ENCODE measurements around the gene MDN1. TPM values are rescaled to one million over a fixed set of nuclear protein-coding genes. Genes with fewer than 3 reads are reported as not detected.

Gene MDN1
- total RNA-seq, 1 experiment from 2014 or later, result 117 TPM

- Mint-ChIP-seq H3K4me1 (no peaks in the 10 kb centered on the region), H3K27ac (peak overlapping the region in 1 of 3 experiments; percentile 31; a peak in 1 of 7 replicates), H3K27me3 (ENCODE audit: low read depth) (no peaks in the 10 kb centered on the region), H3K4me3 (no peak overlapping the region), H3K36me3 (ENCODE audit: insufficient read depth in 1 of 3, low read depth in 3 of 3) (peaks cover 63 to 93% (median 74%) of the 10 kb centered on the region in 3 experiments; a peak in 6 of 7 replicates), H3K9me3 (no peaks in the 10 kb centered on the region)
- DNase-seq, result no peak
- H3K79me1 ChIP-seq (ENCODE audit: insufficient read depth, low read depth, low read length, poor library complexity, severe bottlenecking), result no peaks in the 10 kb centered on the region
- no peak overlapping the region for H2AFZ ChIP-seq (ENCODE audit: low read length)
- H3K23me2 ChIP-seq (ENCODE audit: insufficient read length, low read depth, low read length, poor library complexity, severe bottlenecking), result no peaks in the 10 kb centered on the region
- H3K23ac ChIP-seq (ENCODE audit: insufficient read length, low read depth, low read length), result no peak overlapping the region
- H2BK120ac ChIP-seq (ENCODE audit: low read depth, low read length, poor library complexity, severe bottlenecking), result no peak overlapping the region
- H3K18ac ChIP-seq (ENCODE audit: insufficient read length, low read depth, low read length), result no peak overlapping the region
- no CpG with 5 or more reads among the region's 8 CpGs for WGBS (ENCODE audit: extremely low coverage, insufficient read length, low lambda C conversion rate)
- no peaks in the 10 kb centered on the region for H3K4me1 ChIP-seq (ENCODE audit: insufficient read depth, low read length)
- H3K9me3 ChIP-seq (ENCODE audit: control insufficient read depth, low read depth, low read length), result no peaks in the 10 kb centered on the region
- H4K5ac ChIP-seq (ENCODE audit: insufficient read length, low read depth, low read length), result no peak overlapping the region
- H2BK15ac ChIP-seq (ENCODE audit: low read depth, low read length), result no peak overlapping the region
- H4K91ac ChIP-seq (ENCODE audit: insufficient read length, low read depth, low read length), result no peak overlapping the region
- H3K27me3 ChIP-seq (ENCODE audit: insufficient read depth, low read length), result no peaks in the 10 kb centered on the region
- no peak overlapping the region for H3K4ac ChIP-seq (ENCODE audit: low read depth, low read length)
- H3K4me2 ChIP-seq (ENCODE audit: insufficient read depth, insufficient read length, low read length), result no peak overlapping the region
- H2AK5ac ChIP-seq (ENCODE audit: insufficient read length, low read length), result no peak overlapping the region
- no peak overlapping the region for H2BK12ac ChIP-seq (ENCODE audit: insufficient read length, low read depth, low read length)
- H2BK5ac ChIP-seq (ENCODE audit: insufficient read length, low read length), result no peak overlapping the region
- no peak overlapping the region for H3K27ac ChIP-seq (ENCODE audit: insufficient read length, low read depth, low read length)
- H4K20me1 ChIP-seq (ENCODE audit: control insufficient read depth, insufficient read depth, insufficient read length), result no peaks in the 10 kb centered on the region
- H2BK20ac ChIP-seq (ENCODE audit: low read depth, low read length, poor library complexity, severe bottlenecking), result no peak overlapping the region
- no peak overlapping the region for H3K56ac ChIP-seq (ENCODE audit: insufficient read length, low read depth, low read length)
- no peak overlapping the region for H3T11ph ChIP-seq (ENCODE audit: low read length)
- H3K9ac ChIP-seq (ENCODE audit: extremely low read depth, insufficient read length, low read length), result no peak overlapping the region
- no peak overlapping the region for H3K14ac ChIP-seq (ENCODE audit: insufficient read depth, low read length)
- no peak for TF ChIP-seq CTCF (conservative IDR thresholded peaks at IDR 0.05)
- no peaks in the 10 kb centered on the region for H3K79me2 ChIP-seq (ENCODE audit: insufficient read depth, low read length)
- H4K8ac ChIP-seq (replicated peaks; ENCODE audit: insufficient read length, low read depth, low read length), result no peak overlapping the region
Measured at GRCh38 chr6:89650579-89650978, 169.0 kb downstream of the MDN1 start.
